ENCODE data around the gene PRDM12. TPM values are rescaled to one million over a fixed set of nuclear protein-coding genes. Genes with fewer than 3 reads are reported as not detected.

Gene PRDM12
- total and polyA plus RNA-seq, 2 experiments from 2014 or later = 0.11 TPM; not detected in 1

DNA sequence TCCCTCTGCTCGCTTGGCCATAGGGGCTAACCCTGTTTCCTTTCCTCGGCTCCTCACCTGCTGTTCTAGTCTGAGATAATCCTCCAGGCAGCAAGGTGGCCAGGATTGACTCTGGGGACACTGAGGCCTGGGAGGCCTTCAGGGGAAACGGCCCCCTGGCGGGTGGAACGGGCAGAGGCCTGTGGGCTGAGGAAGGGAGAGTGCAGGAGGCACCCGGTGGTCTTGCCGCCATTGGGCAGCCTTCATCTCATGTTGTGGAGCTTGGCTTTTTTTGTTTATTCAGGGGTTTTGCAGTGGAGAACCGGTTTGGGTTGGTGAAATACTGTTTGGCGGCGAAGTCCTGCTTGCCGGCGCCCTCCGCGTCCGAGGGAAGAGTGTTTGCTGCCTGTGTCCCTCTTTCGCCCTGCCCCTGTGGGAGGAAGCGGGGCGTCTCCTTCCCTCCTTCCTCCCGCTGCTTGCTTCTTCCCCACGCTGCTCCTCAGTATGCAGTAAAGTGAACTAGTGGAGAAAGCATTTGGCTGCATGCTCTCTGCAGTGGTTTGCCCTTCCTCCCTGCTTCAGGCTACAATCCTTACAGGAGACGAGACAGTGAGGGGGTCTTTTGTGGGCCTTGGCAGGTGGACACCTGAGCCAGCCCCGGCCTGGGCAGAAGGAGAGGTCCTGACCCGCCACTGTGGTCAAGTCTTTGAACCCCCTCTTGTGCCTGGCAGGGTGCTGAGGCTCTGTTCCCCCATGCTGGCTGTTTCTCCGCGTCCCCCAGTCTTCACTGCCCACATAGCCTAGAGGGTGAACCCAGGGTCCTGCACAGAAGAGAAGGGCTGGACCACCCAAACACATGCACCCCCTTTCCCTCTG lies 30.8 kb upstream of the PRDM12 start:
- H3K9me2 ChIP-seq (ENCODE audit: insufficient read depth) = no peaks in the 10 kb centered on the region
- H3K4me2 ChIP-seq = no peak overlapping the region
- H3K27ac ChIP-seq (ENCODE audit: low read depth) = no peak overlapping the region
- peaks cover 10% of the 10 kb centered on the region for H3K36me3 ChIP-seq (ENCODE audit: insufficient read depth)
- Mint-ChIP-seq H3K27me3 (ENCODE audit: insufficient read depth, low read depth, poor library complexity) (peaks cover 11% of the 10 kb centered on the region), H3K4me3 (no peak overlapping the region), H3K4me1 (peaks cover 26% of the 10 kb centered on the region), H3K36me3 (ENCODE audit: low read depth) (peaks cover 56% of the 10 kb centered on the region), H3K9me3 (no peaks in the 10 kb centered on the region), H3K27ac (no peak overlapping the region)
- ATAC-seq (no peak), DNase-seq (ENCODE audit: low spot score) (no peak)
- H3K79me2 ChIP-seq (replicated peaks; ENCODE audit: insufficient read depth) = no peaks in the 10 kb centered on the region
- no peaks in the 10 kb centered on the region; the same call in 1 of the 2 replicates for H4K20me1 ChIP-seq (replicated peaks; ENCODE audit: insufficient read depth)
- no peak overlapping the region for H3K4me3 ChIP-seq
- no peaks in the 10 kb centered on the region for H3K27me3 ChIP-seq (ENCODE audit: insufficient read depth)
- H3K4me1 ChIP-seq (ENCODE audit: insufficient read depth) = peaks cover 23% of the 10 kb centered on the region
- TF ChIP-seq, protein P1, sequence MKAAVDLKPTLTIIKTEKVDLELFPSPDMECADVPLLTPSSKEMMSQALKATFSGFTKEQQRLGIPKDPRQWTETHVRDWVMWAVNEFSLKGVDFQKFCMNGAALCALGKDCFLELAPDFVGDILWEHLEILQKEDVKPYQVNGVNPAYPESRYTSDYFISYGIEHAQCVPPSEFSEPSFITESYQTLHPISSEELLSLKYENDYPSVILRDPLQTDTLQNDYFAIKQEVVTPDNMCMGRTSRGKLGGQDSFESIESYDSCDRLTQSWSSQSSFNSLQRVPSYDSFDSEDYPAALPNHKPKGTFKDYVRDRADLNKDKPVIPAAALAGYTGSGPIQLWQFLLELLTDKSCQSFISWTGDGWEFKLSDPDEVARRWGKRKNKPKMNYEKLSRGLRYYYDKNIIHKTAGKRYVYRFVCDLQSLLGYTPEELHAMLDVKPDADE (IDR thresholded peaks at IDR 0.05) = no peak
- TF ChIP-seq CTCF (conservative IDR thresholded peaks at IDR 0.05; ENCODE audit: low read depth in 2 of 2) (peak; percentile 18; a peak in 1 of 4 replicates), POLR2AphosphoS5 (IDR thresholded peaks at IDR 0.05; ENCODE audit: low read depth) (no peak), JUNB (IDR thresholded peaks at IDR 0.05; ENCODE audit: unreplicated experiment) (no peak), ZNF331 (CRISPR knock-in tag; IDR thresholded peaks at IDR 0.05; ENCODE audit: low read depth) (no peak)
- TF ChIP-seq, protein P2, sequence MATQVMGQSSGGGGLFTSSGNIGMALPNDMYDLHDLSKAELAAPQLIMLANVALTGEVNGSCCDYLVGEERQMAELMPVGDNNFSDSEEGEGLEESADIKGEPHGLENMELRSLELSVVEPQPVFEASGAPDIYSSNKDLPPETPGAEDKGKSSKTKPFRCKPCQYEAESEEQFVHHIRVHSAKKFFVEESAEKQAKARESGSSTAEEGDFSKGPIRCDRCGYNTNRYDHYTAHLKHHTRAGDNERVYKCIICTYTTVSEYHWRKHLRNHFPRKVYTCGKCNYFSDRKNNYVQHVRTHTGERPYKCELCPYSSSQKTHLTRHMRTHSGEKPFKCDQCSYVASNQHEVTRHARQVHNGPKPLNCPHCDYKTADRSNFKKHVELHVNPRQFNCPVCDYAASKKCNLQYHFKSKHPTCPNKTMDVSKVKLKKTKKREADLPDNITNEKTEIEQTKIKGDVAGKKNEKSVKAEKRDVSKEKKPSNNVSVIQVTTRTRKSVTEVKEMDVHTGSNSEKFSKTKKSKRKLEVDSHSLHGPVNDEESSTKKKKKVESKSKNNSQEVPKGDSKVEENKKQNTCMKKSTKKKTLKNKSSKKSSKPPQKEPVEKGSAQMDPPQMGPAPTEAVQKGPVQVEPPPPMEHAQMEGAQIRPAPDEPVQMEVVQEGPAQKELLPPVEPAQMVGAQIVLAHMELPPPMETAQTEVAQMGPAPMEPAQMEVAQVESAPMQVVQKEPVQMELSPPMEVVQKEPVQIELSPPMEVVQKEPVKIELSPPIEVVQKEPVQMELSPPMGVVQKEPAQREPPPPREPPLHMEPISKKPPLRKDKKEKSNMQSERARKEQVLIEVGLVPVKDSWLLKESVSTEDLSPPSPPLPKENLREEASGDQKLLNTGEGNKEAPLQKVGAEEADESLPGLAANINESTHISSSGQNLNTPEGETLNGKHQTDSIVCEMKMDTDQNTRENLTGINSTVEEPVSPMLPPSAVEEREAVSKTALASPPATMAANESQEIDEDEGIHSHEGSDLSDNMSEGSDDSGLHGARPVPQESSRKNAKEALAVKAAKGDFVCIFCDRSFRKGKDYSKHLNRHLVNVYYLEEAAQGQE (IDR thresholded peaks at IDR 0.05; ENCODE audit: unreplicated experiment) = no peak
- 0 out of 2 replicates have a peak, but pooled peaks cover 4% of the 10 kb centered on the region for H3F3A ChIP-seq (replicated peaks; ENCODE audit: low read depth)
- H2AFZ ChIP-seq = no peak overlapping the region

DNA sequence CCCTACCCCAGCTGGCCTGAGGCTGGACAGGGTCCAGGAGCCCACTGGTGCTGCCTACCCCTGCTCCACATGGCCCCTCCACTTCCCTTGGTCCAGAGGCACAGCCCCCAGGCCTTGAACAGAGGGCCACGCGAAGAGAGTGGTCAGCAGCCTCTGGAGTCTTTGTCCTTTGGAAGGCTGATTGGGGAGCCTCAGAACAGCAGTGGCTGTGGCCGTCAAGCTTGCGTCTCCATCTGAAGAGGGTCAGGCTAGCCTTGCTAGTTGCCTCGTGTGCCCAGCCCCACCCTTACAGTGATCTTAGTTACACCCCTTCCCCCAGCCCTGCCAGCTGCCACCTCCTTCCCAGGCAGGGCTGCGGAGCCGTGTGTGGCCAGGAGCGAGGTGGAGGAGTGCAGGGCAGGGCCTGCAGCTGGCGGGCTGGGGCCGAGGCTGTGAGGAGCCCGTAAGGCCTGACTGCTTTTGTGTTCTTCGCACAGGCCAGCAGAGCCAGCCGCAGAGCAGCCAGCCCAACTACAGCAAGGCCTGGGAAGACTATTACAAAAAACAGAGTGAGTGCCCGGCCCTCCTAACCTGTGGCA lies 30.1 kb upstream of the PRDM12 start:
- Histone ChIP-seq H3K27ac (ENCODE audit: low read depth) (no peak overlapping the region), H3K79me2 (replicated peaks; ENCODE audit: insufficient read depth) (no peaks in the 10 kb centered on the region), H3K36me3 (ENCODE audit: insufficient read depth) (peaks cover 10% of the 10 kb centered on the region), H3K4me3 (no peak overlapping the region), H4K20me1 (replicated peaks; ENCODE audit: insufficient read depth) (peaks cover 2% of the 10 kb centered on the region; the same call in 1 of the 2 replicates), H2AFZ (no peak overlapping the region), H3K27me3 (ENCODE audit: insufficient read depth) (no peaks in the 10 kb centered on the region), H3K9me2 (ENCODE audit: insufficient read depth) (no peaks in the 10 kb centered on the region), H3F3A (replicated peaks; ENCODE audit: low read depth) (0 out of 2 replicates have a peak, but pooled peaks cover 6% of the 10 kb centered on the region), H3K4me2 (no peak overlapping the region), H3K4me1 (ENCODE audit: insufficient read depth) (peaks cover 23% of the 10 kb centered on the region)
- Mint-ChIP-seq H3K36me3 (ENCODE audit: low read depth) (peaks cover 60% of the 10 kb centered on the region), H3K27ac (no peak overlapping the region), H3K9me3 (no peaks in the 10 kb centered on the region), H3K4me3 (no peak overlapping the region), H3K27me3 (ENCODE audit: insufficient read depth, low read depth, poor library complexity) (peaks cover 13% of the 10 kb centered on the region), H3K4me1 (peaks cover 28% of the 10 kb centered on the region)
- no peak for DNase-seq (ENCODE audit: low spot score)
- no peak for ATAC-seq
- TF ChIP-seq EZH2 (IDR thresholded peaks at IDR 0.05; ENCODE audit: low read depth, unreplicated experiment) (no peak), NANOG (IDR thresholded peaks at IDR 0.05; ENCODE audit: borderline replicate concordance) (no peak), EZH2phosphoT487 (IDR thresholded peaks at IDR 0.05; ENCODE audit: unreplicated experiment) (no peak), ZNF331 (CRISPR knock-in tag; IDR thresholded peaks at IDR 0.05; ENCODE audit: low read depth) (no peak), STAT1 (IDR thresholded peaks at IDR 0.05; ENCODE audit: unreplicated experiment) (no peak)
- TF ChIP-seq, protein P1 (IDR thresholded peaks at IDR 0.05) = no peak
- TF ChIP-seq, protein P2 (IDR thresholded peaks at IDR 0.05; ENCODE audit: unreplicated experiment) = no peak

Measured in GM23338 (cell line).